GM19438 (cell line): ENCODE data around the gene FTCDNL1.

Experiments
- ATAC-seq: cut with Tn5 transposase; IDR thresholded peaks from one replicate; pipeline ENCODE4 v1.9.1; 2021; ENCODE audit warnings: low read depth; ENCODE audit not compliant: unreplicated experiment

Gene FTCDNL1

DNA sequence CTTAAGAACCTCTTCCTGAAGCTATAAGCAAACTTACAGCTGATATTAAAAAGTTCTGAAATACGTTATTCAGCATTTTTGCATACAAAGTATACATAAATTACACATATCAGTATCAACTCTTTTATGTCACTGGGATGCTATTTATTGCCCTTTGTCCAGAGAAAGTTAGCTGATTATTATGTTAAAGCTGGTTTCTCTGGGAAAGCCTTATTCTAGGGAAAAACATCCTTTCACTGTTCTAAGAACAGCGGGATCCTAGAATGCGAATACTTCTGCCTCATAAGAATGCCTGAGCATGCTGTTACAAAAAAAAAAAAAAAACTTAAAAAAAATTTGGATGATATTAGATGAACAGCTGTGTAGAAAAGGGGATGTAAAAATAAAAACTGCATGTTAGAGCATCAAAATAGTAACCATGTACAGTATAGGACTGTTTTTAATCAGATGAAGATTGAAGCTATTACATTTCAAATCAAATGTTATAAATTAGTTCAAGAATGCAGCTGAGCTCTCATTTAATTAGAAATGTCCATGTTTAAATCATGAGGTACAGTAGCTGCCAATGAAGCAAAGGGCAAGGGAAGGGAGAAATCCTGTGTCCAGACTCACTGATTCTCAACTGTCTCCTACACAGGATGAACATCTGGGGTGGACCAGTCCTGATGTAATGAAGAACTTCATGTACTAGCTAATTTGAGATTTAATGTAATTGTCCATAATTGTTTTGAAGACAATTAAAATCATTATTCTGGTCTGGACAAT, 8.2 kb downstream of the FTCDNL1 start:
- ATAC-seq: no peak

DNA sequence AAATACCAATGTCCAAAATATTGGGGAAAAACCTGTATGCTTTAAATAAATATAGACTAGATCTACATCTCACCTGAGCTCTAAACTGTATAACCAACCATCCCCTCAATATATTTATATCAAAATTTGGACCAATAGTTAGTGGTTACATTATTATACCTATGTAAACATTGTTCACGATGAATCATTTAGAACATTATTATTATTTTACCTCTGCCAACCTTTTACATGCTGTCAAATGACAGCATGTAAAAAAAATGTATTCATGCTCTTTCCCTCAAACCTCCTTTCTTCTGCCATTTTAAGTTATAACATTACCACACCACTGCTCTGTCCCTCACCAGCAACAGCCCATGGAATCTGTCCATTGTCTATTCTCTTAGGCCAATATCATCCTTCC, 9.6 kb downstream of the FTCDNL1 start:
- ATAC-seq: no peak

DNA sequence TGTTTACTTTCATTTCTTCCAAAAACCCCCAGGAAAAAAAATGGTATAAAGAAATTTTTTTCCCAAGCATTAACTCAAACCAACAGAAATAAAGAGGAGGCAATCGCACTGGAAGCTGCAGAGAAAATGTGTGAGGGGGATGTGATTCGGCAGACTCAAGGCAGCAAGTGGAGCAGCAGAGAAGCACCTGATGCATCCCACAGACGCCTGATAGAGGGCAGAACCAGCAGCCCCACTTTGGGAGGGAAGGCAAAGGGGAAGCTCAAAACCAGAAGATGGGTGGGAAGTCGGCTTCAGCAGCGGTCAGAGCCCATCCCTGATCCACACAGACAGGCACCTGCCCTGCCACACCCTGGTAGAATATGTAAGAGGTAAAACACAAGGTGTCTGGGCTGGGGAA, 12.6 kb downstream of the FTCDNL1 start:
- no peak for ATAC-seq

DNA sequence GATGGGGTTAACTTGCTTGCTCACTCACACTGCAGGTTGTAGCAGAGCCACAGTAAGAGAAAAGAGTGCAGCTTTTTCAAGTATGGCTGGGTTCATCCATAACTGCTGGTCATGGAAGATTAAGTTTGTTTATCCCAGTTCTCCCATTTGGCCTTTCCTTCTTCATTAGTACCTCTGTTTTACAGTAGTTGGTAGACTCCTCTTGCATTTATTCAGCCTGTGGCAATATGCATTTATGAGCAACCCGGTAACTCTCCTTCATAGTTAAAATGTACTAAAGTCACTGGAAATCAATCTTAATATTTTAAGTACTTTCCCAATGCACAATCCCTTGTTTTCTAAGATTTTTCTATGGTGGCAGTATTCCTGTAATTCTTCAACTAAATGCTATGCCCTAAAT, 14.0 kb downstream of the FTCDNL1 start:
- ATAC-seq: no peak

DNA sequence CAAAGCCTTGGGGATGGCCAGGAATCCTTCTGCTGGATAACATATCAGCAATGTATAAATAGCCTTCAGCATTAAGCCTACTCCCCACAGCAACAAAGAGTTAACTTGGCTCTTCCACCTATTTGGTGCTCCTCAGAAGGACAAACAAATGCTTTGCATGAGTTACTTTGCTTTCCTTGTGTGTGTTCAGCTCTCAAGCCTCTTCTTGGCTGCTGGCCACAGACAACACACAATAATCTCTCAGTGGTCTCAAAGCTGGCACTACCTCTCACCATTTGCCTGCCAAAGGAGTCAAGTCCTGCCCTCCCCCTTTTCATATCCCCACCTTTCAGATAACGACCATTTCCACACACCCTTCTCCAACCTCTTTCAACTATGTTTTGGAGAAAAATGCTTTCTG, 17.5 kb downstream of the FTCDNL1 start:
- ATAC-seq: no peak

DNA sequence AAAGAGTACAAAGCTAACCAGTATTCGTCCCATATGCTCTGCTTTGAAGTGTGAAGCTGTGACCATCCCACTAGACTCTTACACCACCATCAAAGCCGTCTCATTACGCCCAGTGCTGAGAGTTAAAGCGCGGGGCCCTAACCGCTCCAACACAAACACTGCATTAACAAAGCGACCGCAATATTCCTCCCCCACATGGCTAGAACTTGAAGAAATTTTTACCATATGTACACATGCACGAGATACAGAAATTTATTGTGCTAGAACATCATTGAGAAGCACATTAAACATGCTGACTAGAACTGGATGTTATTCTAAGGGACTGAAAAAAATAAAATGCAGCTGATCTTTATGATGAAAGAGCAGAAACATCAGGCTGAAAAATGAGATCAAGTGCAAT, 20.5 kb downstream of the FTCDNL1 start:
- ATAC-seq: no peak

DNA sequence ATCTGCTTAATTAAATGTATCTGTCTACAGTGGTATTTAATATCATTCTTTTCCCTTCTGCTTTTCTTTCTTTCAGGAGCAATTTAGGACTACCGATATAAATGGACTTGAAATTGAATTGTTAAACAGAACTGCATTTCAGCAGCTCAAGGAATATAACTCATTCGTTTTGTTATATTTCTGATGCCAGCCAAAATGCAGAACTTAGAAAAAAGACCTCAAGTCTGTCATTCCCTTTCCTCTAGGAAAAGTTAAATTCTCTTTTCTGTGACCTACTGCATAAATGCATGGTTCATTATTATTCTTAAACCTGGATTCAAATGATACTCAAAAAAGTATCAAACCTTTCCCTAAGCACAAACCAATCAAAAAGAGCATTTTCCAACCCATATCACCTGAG, 21.4 kb downstream of the FTCDNL1 start:
- ATAC-seq: no peak

DNA sequence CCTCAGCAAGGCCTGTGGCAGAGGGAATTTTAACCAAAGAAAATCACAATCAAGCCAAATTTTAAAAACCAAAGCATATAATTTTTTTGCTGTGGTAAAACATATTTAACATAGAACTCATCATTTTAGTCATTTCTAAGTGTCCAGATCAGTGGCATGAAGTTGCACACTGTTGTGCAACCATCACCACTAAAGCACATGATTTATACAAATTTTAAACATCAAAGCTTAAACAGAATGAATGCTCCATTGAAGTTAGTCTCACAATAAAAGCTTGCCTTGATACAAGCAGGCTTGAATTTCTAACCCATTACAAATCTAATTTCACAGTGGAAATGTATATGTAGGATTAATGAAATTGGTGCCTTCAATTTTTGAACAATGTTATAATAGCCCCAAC, 31.2 kb downstream of the FTCDNL1 start:
- no peak for ATAC-seq

DNA sequence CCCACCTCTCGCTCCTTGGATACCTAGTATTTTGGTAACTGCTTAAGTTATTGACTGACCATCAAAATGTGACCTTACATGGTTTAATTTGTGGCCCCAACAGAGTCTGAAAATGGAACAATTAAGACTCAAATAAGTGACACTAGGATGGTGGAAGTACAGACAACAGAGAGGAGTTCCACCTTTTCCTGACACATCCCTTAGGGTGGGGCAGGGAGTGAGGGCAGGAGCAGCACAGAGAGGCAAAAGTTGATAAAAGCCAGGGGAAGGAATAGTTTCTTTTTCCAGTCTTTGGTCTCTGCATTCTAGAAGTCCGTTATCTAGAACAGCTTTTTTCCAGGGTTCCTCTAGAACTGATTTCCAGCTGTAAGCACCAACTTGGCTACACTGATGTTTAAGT, 32.2 kb downstream of the FTCDNL1 start:
- ATAC-seq: no peak

DNA sequence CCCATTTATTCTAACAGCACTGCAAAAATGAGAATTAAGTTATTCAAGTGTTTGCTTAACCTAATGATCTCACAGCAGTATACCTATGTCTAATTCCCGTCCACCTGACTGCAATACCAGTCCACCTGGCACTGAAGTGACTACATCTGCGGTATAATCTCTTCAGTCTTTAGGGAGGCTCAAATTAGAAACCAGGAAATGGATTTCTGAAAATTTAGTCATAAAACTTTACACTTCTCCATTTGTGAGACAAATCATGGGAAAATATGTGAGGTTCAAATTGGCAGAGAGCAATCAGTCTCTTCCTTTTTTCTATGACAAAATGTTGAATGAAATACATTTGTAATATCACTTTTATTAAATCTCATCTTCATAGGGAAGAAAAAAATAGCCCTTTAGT, 33.0 kb downstream of the FTCDNL1 start:
- ATAC-seq: no peak

DNA sequence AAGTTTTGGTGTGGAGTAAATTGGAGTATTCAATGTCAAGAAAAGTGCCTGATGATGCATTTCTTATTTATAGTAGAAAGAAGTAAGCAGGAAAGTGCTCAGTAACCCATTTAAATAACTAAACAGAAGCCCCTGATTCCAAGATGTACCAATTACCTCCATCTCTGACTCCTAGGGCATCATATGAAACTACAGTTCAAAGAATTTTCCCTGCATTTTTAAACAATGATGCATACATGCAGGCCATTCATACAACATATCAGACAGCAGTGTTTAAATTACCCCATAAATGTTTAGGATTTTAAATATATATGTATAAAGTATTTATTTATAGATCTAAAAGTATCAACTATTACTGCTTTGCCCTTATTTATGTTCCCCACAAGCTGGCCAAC, 36.2 kb downstream of the FTCDNL1 start:
- no peak for ATAC-seq

DNA sequence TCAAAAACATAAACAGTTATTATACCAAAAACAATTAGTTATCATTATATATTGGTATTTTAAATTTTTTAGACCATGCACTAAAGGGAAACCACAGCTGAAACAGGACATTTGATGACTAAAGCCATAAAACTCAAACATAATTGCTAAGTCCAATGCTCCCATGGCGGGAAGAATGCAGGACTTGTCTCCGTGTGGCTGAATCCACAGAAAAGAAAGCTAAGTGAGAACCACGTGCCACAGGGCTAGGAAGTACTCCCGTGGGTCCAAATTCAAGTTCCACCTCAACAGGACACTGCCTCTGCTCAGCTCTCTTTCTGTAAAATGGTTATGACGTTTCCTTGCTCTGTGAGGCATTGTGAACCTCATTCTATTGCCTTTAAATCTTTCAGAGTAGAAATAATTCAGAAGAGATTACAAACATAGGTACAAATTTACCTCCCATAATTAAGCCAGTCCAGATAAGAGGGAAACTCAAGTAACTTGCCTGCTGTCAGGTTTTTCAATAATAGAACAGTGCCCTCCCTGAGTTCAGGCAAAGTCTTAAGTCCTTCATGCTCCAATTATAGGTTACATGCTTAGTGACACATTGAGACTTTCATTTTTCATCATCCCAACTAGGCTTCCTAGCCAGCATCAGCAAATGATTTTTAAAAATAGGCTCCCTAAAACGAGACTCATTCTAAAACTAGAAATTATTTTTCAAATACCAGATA, 36.7 kb downstream of the FTCDNL1 start:
- no peak for ATAC-seq

DNA sequence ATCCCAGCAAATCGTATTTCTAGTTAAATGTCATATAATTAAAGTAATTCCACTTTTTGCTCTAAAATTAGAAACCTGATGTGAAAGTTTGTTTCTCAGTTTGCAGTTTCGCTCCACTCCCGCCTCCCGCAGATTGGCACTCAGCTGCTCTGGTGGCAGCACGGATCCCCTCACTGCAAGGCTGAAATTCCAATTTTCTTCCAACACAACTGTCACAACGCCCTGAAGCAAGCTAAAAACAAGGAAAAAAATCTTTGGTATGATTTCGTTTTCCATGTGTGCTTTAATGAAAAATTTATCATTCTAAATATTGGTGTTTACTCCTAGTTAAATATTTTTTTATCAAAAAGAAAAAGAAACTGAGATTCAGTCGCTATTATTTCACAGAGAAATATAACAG, 38.5 kb downstream of the FTCDNL1 start:
- no peak for ATAC-seq

DNA sequence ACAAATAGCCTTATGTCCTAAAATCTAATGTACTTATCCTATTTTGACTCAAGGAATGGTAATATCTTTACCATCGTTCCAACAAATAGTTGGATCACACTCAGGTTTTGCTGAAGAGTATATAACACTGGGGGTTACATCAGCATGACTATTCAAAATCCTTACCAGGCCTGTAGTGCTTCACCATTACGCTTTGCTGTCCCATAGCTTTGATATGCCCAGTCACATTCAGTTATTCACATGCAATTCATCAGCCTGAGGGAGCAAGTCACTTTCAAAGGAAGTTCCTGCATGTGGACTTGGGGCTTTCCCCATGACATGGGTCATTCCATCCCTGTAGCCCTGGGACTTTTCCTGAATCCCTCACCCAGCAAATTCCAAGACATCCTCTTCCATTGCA, 39.6 kb downstream of the FTCDNL1 start:
- ATAC-seq: no peak

DNA sequence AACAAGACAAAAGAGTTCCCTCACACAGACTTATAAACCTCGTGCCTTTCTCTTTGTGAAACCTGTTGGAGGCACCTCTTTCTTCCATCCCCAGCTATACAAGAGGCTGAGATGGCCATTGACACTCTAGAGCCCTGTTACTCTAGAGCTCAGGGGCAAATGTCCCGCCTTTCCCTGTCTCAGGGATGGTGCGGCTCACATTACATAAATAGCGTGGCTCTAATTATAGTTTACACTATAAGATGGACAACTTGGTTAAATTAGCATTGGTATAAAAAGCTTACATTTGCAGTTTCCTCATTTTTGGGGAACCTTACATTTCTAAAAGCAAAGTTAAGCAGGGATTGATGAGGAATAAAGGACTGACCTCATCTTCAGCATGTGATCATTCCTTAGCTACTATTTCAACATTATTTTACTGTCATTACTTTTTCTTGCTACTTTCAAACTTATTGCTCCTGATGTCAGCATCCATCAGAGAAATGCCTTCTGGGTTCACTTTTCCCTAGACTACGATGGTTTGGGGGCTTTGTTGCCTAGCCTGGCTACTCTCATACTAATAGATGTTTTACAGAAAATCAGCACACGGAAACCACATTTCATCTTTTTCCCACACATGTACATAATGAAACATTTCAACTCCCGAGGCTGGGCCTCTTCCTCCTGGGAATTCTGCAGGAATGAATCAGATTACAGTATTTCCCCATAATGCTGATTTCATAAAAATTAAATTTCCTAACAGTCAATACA, 40.4 kb downstream of the FTCDNL1 start:
- no peak for ATAC-seq

DNA sequence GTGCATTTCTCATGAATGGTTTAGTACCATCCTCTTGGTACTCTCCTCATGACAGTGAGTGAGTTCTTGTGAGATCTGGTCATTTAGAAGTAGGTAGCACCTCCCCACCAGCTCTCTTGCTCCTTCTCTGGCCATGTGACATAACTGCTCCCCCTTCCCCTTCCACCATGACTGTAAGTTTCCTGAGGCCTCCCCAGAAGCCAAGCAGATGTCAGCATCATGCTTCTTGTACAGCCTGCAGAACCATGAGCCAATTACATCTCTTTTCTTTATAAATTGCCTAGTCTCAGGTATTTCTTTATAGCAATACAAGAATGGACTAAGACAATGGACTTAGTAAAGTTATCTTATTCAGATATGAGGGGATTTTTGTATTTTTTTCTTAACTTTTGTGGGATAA, 43.0 kb downstream of the FTCDNL1 start:
- ATAC-seq: no peak

DNA sequence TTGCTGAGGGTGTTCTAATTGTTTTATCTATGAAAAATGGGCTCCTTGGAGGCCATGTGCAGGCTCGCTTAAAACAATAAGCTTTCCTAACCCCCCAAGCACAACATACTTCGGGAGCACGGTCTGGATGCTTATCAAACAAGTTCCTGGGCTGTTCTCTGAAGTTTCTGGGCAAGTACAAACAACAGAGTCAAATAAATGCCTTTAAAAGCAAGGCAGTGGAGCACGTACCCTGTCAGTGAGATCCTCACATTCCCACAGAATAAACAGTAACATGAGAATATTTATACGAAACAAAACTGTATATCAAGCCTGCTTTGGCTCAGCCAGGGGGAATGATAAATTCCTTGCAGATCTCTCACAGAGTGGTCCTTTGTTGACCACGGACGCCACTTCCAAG, 44.8 kb downstream of the FTCDNL1 start:
- no peak for ATAC-seq

DNA sequence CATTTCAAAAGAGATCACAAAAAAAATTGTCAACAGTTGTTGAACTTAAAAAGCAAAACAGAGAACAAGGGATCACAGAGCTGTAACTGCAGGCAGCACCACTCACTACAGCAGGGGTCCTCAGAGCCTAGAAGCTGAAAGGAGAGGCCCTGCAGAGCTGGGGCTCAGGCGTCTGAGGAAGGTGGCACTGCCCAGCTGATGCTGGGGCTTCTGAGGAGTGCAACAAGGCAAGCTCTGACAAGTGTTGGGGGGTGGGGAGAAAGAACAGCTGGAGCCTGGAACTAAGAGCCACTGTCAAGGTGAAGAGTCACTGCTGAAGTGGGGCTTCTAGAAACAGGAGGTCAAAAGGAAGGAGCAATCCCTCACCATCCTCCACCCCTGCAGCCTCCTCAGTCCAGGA, 46.2 kb downstream of the FTCDNL1 start:
- no peak for ATAC-seq

DNA sequence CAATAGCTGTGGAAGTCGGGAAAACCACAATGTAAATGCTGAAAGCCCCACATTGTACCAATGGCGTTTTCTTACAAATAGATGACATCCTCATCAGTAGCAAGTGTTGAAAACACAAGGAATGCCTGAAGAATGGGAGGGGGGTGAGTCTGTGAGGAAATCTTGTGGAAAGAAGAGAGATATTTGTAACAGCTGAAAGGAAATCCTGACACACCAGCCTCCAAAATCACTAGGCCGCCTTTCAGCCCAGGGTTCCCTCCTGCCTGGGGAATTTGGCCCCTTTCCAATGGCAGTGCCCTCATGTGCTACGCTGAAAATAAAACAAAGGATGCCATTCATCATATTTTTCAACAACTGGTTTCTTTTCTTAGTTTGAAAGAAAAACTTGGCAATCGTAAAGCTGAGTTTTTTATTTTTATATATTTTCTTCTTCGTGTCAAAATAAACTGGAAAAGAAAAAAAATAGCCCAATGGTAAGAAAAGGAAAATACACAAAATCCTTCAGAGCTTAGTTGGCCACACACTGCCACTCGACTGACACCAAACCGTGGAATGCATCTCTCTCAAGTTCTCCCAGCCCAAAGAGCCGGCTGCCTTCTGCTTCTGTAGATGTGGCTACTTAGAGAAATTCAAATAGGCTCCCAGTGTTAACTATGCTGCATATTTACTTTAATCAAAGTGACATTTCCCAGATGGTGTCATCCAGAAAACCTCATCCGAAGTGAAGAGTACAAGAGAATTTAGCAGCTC, 52.0 kb downstream of the FTCDNL1 start:
- ATAC-seq: no peak

DNA sequence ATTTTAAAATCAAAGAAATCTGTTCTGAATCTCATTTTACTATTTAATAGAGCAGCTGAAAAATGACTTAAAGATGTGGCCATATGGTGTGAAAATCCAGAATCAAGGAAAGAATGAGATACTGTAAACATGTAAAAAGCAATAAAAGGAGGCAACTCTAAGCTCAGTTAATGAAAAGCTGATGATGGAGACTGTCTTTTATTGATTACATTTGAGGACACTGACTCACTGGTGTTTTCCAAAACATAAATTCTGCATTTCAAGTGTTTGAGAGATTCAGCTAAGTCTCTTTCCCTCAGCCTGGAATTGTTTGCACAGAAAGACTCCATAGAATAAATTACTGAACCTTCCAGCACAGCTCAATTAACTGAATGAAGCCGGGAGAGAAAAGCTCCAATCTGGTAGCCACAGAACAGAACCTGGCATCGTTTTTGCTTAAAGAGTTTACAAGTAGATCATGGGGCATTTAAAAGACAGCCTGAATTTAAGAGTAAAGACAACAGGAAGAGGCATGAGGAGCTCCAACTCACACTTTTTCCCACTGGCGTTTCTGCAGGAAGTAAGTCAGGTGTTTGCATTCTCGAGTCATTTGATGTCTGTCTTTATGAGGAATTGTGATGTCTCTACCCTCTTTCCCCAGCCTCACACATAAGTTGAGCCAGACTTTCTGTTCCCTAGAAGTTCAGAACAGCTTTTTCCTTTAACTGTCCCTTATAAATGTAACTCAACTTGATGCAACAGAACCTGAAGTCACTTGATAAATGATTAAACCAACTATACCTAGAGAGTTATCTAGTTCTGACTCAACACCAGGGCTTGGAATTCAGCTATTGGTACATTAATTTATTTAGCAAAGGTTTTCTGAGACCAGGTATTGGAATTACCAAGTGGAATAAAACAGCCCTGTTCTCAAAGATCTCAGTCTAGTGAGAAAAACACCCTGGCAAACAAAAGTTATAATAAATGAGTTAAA, 53.3 kb downstream of the FTCDNL1 start:
- ATAC-seq: no peak
